ENCODE data around the gene PPP4R3A.

DNA sequence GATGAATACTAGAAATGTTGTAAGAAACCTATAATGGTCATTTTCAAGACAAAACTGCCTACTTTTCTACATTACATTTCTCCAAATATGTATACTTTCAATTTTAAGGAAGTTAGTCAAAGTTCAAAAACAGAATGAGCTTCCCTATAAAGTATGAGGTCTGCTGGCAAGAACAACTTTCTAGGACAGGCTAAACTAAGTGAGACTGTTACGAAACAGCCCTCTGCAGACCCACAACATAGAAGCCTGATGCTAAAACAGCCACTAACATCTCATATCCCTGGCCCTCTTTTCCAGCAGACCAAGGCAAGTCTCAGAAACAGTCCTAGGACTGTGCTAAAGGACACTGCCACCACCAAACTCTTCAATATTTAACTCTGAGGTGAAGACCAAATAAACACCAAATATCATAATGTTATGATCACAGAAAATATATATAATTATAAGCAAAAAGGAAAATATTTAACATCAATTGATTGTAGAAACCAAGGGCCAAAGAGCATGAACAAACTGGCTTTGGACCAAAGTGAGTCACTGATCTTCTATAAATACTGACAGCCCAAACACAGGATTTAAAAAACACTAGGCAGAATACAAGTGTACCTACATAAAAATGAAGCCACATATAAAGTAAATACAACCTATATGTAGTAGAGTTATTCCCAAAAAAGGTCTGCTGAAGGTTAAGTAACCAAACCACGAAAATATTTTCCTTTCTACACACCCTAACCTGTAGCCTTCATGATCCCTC, 27.7 kb downstream of the PPP4R3A start:
- TF ChIP-seq, protein P1, sequence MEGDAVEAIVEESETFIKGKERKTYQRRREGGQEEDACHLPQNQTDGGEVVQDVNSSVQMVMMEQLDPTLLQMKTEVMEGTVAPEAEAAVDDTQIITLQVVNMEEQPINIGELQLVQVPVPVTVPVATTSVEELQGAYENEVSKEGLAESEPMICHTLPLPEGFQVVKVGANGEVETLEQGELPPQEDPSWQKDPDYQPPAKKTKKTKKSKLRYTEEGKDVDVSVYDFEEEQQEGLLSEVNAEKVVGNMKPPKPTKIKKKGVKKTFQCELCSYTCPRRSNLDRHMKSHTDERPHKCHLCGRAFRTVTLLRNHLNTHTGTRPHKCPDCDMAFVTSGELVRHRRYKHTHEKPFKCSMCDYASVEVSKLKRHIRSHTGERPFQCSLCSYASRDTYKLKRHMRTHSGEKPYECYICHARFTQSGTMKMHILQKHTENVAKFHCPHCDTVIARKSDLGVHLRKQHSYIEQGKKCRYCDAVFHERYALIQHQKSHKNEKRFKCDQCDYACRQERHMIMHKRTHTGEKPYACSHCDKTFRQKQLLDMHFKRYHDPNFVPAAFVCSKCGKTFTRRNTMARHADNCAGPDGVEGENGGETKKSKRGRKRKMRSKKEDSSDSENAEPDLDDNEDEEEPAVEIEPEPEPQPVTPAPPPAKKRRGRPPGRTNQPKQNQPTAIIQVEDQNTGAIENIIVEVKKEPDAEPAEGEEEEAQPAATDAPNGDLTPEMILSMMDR (IDR thresholded peaks at IDR 0.05), result no peak
- no peak for TF ChIP-seq ZFX (IDR thresholded peaks at IDR 0.05; ENCODE audit: borderline replicate concordance)

Data from 22Rv1 (cell line).